HEK293 (cell line): Measurements from ENCODE around the gene TNIP3.

Experiments used
- KLF1 ChIP-seq: fragments of 450-650 bp; formaldehyde crosslinking; IDR thresholded peaks from 2 replicates; pipeline ENCODE4 v1.5.1; 2016; ENCODE audit warnings: missing biosample characterization, missing genetic modification characterization
- OSR2 ChIP-seq: fragments of 450-650 bp; formaldehyde crosslinking; IDR thresholded peaks from 2 replicates; pipeline ENCODE4 v1.5.1; 2016; ENCODE audit warnings: missing biosample characterization, missing genetic modification characterization
- PRDM6 ChIP-seq: fragments of 450-650 bp; formaldehyde crosslinking; IDR thresholded peaks from 2 replicates; pipeline ENCODE4 v1.5.1; 2017; ENCODE audit warnings: missing biosample characterization, missing genetic modification characterization
- REST ChIP-seq: fragments of 450-650 bp; formaldehyde crosslinking; IDR thresholded peaks from 2 replicates; pipeline ENCODE4 v1.5.1; 2016; ENCODE audit warnings: missing biosample characterization, missing genetic modification characterization
- SCRT1 ChIP-seq: fragments of 450-650 bp; formaldehyde crosslinking; IDR thresholded peaks from 2 replicates; pipeline ENCODE4 v1.5.1; 2016; ENCODE audit warnings: missing biosample characterization, missing genetic modification characterization, borderline replicate concordance
- ZNF169 ChIP-seq: fragments of 450-650 bp; formaldehyde crosslinking; IDR thresholded peaks from 2 replicates; pipeline ENCODE4 v1.5.1; 2016; ENCODE audit warnings: missing biosample characterization, missing genetic modification characterization
- ZNF211 ChIP-seq: fragments of 450-650 bp; formaldehyde crosslinking; IDR thresholded peaks from 2 replicates; pipeline ENCODE4 v1.5.1; 2016; ENCODE audit warnings: low read depth, missing biosample characterization, missing genetic modification characterization
- ZNF214 ChIP-seq: fragments of 450-650 bp; formaldehyde crosslinking; IDR thresholded peaks from 2 replicates; pipeline ENCODE4 v1.5.1; 2017; ENCODE audit warnings: missing biosample characterization, mild to moderate bottlenecking, missing genetic modification characterization, borderline replicate concordance
- ZNF335 ChIP-seq: fragments of 450-650 bp; formaldehyde crosslinking; conservative IDR thresholded peaks from 2 replicates; pipeline ENCODE4 v1.5.1; 2016; ENCODE audit warnings: missing biosample characterization, missing genetic modification characterization
- TF ChIP-seq, protein P1 (sequence below): fragments of 450-650 bp; formaldehyde crosslinking; IDR thresholded peaks from 2 replicates; pipeline ENCODE4 v1.5.1; 2016; ENCODE audit warnings: missing biosample characterization, missing genetic modification characterization
- TF ChIP-seq, protein P2 (sequence below): fragments of 450-650 bp; formaldehyde crosslinking; IDR thresholded peaks from 2 replicates; pipeline ENCODE4 v1.5.1; 2016; ENCODE audit warnings: missing biosample characterization, missing genetic modification characterization

- TF ChIP-seq PRDM6: no peak
- TF ChIP-seq OSR2 (tag by site-specific recombination): no peak
- no peak for TF ChIP-seq SCRT1
- no peak for TF ChIP-seq ZNF214 (tag by site-specific recombination)
- TF ChIP-seq, protein P1, sequence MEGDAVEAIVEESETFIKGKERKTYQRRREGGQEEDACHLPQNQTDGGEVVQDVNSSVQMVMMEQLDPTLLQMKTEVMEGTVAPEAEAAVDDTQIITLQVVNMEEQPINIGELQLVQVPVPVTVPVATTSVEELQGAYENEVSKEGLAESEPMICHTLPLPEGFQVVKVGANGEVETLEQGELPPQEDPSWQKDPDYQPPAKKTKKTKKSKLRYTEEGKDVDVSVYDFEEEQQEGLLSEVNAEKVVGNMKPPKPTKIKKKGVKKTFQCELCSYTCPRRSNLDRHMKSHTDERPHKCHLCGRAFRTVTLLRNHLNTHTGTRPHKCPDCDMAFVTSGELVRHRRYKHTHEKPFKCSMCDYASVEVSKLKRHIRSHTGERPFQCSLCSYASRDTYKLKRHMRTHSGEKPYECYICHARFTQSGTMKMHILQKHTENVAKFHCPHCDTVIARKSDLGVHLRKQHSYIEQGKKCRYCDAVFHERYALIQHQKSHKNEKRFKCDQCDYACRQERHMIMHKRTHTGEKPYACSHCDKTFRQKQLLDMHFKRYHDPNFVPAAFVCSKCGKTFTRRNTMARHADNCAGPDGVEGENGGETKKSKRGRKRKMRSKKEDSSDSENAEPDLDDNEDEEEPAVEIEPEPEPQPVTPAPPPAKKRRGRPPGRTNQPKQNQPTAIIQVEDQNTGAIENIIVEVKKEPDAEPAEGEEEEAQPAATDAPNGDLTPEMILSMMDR (tag by site-specific recombination): no peak
- no peak for TF ChIP-seq ZNF169 (tag by site-specific recombination)
- no peak for TF ChIP-seq ZNF335 (tag by site-specific recombination)
- TF ChIP-seq KLF1 (tag by site-specific recombination): no peak
- TF ChIP-seq, protein P2, sequence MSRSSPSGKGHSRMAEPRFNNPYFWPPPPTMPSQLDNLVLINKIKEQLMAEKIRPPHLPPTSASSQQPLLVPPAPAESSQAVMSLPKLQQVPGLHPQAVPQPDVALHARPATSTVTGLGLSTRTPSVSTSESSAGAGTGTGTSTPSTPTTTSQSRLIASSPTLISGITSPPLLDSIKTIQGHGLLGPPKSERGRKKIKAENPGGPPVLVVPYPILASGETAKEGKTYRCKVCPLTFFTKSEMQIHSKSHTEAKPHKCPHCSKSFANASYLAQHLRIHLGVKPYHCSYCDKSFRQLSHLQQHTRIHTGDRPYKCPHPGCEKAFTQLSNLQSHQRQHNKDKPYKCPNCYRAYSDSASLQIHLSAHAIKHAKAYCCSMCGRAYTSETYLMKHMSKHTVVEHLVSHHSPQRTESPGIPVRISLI (tag by site-specific recombination): no peak
- TF ChIP-seq REST (tag by site-specific recombination): no peak
- no peak for TF ChIP-seq ZNF211 (tag by site-specific recombination)
Measured at GRCh38 chr4:121183989-121184388, 19.9 kb upstream of the TNIP3 start.
